HL-60/S4 treated with phorbol 12-myristate 13-acetate at 8.2 ng/mL for 4 days and 3 days (cell line): ENCODE measurements around the gene MAGEB1.

Source experiments
- in situ Hi-C: fragments of 300-500 bp; cut with MboI; formaldehyde crosslinking; loops from 2 replicates; pipeline ENCODE4 v1.15.0; 2022; ENCODE audit warnings: low sequenced_read_pairs

Gene MAGEB1

DNA sequence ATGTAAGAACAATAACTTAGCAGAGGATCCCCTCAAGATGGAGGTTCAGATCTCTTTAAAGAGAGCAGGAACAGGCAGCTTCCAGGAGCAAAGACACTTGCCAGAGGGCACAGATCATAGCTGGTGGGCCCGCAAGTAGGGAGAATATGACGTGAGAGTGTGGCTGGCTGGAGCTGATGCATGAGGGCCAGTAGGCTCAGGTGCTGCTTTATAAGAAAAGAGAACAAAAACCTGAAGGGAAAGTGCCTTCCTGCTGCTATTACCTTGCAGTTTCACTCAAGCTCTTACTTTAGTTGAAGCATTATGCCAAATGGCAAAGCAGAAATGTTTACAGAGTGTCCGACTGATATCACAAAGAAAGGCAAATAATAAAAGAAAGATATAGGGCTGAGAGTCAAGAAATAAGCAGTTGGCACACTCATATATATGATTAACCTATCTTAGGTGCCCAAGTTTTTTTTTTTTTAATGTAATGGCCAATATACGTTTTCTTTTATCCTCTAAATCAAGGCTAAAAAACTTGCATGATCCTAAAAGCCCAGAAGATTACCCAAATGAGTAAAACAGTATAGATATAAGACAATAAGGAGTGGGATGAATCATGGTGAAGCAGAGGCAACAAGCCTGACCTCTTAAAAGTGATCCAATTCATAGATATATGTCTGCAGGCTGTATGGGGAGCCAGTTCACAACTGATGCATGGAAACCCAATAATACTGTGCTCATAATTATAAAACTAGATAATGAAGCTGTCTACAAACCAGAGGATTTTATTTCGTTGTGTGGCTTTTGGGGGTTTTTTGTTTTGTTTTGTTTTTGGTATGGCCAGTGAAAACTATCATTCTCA, 49.7 kb downstream of the MAGEB1 start:
- in situ Hi-C loops: no loop called here

DNA sequence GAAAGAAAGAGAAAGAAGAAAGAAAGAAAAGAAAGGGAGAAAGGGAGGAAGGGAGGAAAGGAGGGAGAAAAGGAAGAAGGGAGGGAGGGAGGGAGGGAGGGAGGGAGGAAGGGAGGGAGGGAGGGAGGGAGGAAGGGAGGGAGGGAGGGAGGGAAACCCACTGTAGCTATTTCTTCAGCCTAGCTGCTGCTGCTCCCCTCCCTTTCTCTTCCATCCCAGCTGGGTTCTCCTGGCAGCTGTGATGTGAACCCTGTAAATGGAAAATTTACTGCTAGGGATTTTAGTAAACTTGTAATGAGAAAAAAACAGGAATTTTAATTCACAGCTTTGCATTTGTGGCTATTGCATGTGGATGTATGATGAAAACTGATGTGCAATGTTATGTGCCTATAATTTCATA, 54.3 kb downstream of the MAGEB1 start:
- in situ Hi-C loops: no loop called here
